Endothelial cell of umbilical vein (primary cell): ENCODE data around the gene MEGF11. TPM values are rescaled to one million over a fixed set of nuclear protein-coding genes. Genes with fewer than 3 reads are reported as not detected.

Experiments
- BruUV-seq: library from RNA; stranded (reverse); fragments of 400-500 nt; replicated peaks from 2 replicates; lab custom pipeline; 2021; lab: Mats Ljungman, UMichigan
- CTCF ChIA-PET: fragments of 300-600, 350-600 bp; sonication (Branson Sonifier 250); formaldehyde crosslinking; loops from one replicate; lab custom pipeline; 2021; ENCODE audit warnings: antibody characterized with exemption, inconsistent platforms; lab: Charles Lee
- POLR2A ChIA-PET: fragments of 300-600, 350-600 bp; sonication (Branson Sonifier 250); formaldehyde crosslinking; loops from one replicate; lab custom pipeline; 2021; ENCODE audit warnings: antibody characterized with exemption, inconsistent platforms; lab: Charles Lee
- DNase-seq: peaks from one replicate; pipeline ENCODE4 v3.0.0-alpha.2; 2011; ENCODE audit warnings: low read depth, low spot score
- FAIRE-seq: peaks from 2 replicates; lab custom pipeline; 2011; peaks lifted over from hg19 to GRCh38; lab: Jason Lieb, UNC
- H2AFZ ChIP-seq: 2 replicates; pipeline ENCODE4 v1.6.0; 2012; ENCODE audit warnings: low read depth, low read length, control low read depth, inconsistent platforms
- H3K27ac ChIP-seq: 2 replicates; pipeline ENCODE4 v1.5.1; 2011; ENCODE audit warnings: low read depth, mild to moderate bottlenecking, control low read depth, low read length, moderate library complexity; ENCODE audit not compliant: insufficient read depth
- H3K27me3 ChIP-seq, 2 experiments: 2 replicates each; pipeline versions ENCODE4 v1.6.0 to v1.6.1; 2011; ENCODE audit warnings: low read length in 2 of 2, mixed read lengths in 1 of 2; ENCODE audit not compliant: control insufficient read depth in 2 of 2, insufficient read depth in 2 of 2
- H3K36me3 ChIP-seq, 2 experiments: 2 replicates in 1 of 2; 3 replicates in 1 of 2; pipeline ENCODE4 v1.5.1; 2011; ENCODE audit warnings: low read length in 2 of 2, mild to moderate bottlenecking in 1 of 2, moderate library complexity in 1 of 2; ENCODE audit not compliant: control insufficient read depth in 2 of 2, insufficient read depth in 2 of 2; ENCODE audit errors: extremely low read depth in 1 of 2
- H3K4me1 ChIP-seq: 3 replicates; pipeline ENCODE4 v1.5.1; 2011; ENCODE audit warnings: mild to moderate bottlenecking, low read length; ENCODE audit not compliant: control insufficient read depth, insufficient read depth; ENCODE audit errors: extremely low read depth
- H3K4me2 ChIP-seq: 2 replicates; pipeline ENCODE4 v1.6.1; 2011; ENCODE audit warnings: low read length, control low read depth, mixed read lengths; ENCODE audit not compliant: insufficient read depth
- H3K4me3 ChIP-seq, 3 experiments: fragments of 200-600 bp in 1 of 3; sonication (generic), shearing (Covaris generic) in 1 of 3; replicated peaks in 1 of 3; 2 replicates each; pipeline ENCODE4 v1.5.1; 2011 to 2016; ENCODE audit warnings: control low read depth in 3 of 3, low read length in 3 of 3, mild to moderate bottlenecking in 2 of 3, inconsistent platforms in 1 of 3, low read depth in 1 of 3, moderate library complexity in 1 of 3; ENCODE audit not compliant: insufficient read depth in 1 of 3
- H3K79me2 ChIP-seq: 2 replicates; pipeline ENCODE4 v1.6.0; 2012; ENCODE audit warnings: low read length, inconsistent platforms; ENCODE audit not compliant: control insufficient read depth, insufficient read depth
- H3K9ac ChIP-seq: replicated peaks from 2 replicates; pipeline ENCODE3; 2011; ENCODE audit warnings: low read length, control low read depth; ENCODE audit not compliant: insufficient read depth; ENCODE audit errors: extremely low read depth
- H3K9me1 ChIP-seq: replicated peaks from 3 replicates; pipeline ENCODE4 v1.6.0; 2011; ENCODE audit warnings: mild to moderate bottlenecking, low read length; ENCODE audit not compliant: control insufficient read depth, insufficient read depth; ENCODE audit errors: extremely low read depth
- H3K9me3 ChIP-seq: replicated peaks from 2 replicates; pipeline ENCODE4 v1.5.1; 2012; ENCODE audit warnings: low read length, inconsistent platforms; ENCODE audit not compliant: control insufficient read depth, insufficient read depth
- H4K20me1 ChIP-seq: replicated peaks from 2 replicates; pipeline ENCODE3; 2011; ENCODE audit warnings: mild to moderate bottlenecking, low read length; ENCODE audit not compliant: control insufficient read depth, insufficient read depth; ENCODE audit errors: extremely low read depth
- EZH2 ChIP-seq: IDR thresholded peaks from 2 replicates; pipeline ENCODE4 v1.6.1; 2012; ENCODE audit warnings: borderline replicate concordance, low read depth, mild to moderate bottlenecking, moderate library complexity, low read length, inconsistent platforms; ENCODE audit not compliant: severe bottlenecking
- FOS ChIP-seq: IDR thresholded peaks from 2 replicates; pipeline ENCODE4 v1.6.1; 2011; ENCODE audit warnings: mild to moderate bottlenecking, low read length, moderate library complexity, borderline replicate concordance; ENCODE audit not compliant: insufficient read depth
- GATA2 ChIP-seq: IDR thresholded peaks from 2 replicates; pipeline ENCODE4 v1.7.0; 2011; ENCODE audit warnings: low read depth, mild to moderate bottlenecking, moderate library complexity, mixed read lengths, low read length; ENCODE audit not compliant: insufficient read length, insufficient read depth
- JUN ChIP-seq: IDR thresholded peaks from 2 replicates; pipeline ENCODE4 v1.6.1; 2011; ENCODE audit warnings: borderline replicate concordance, low read depth; ENCODE audit not compliant: insufficient read length, insufficient read depth
- MAX ChIP-seq: IDR thresholded peaks from 2 replicates; pipeline ENCODE4 v1.6.1; 2011; ENCODE audit not compliant: insufficient read depth, insufficient read length
- MYC ChIP-seq: IDR thresholded peaks from one replicate; pipeline ENCODE4 v1.6.1; 2011; ENCODE audit warnings: mild to moderate bottlenecking, low read depth, low read length
- POLR2A ChIP-seq: IDR thresholded peaks from 2 replicates; pipeline ENCODE4 v1.6.1; 2012; ENCODE audit warnings: low read depth, mild to moderate bottlenecking, control low read depth, low read length
- POLR2AphosphoS5 ChIP-seq: IDR thresholded peaks from 2 replicates; pipeline ENCODE4 v1.6.1; 2012; ENCODE audit warnings: low read depth, mild to moderate bottlenecking, control low read depth, low read length, moderate library complexity; ENCODE audit not compliant: insufficient read depth
- dilution Hi-C: fragments of 300-500 bp; cut with MboI; formaldehyde crosslinking; loops from one replicate; pipeline ENCODE4 v1.15.0; 2019; ENCODE audit warnings: low sequenced_read_pairs; ENCODE audit not compliant: extremely low pct_ligation_motif_present
- intact Hi-C: fragments of 100-400 bp; cut with micrococcal nuclease; formaldehyde crosslinking; loops from one replicate; pipeline ENCODE4 v1.10.0; 2022
- polyA plus RNA-seq, 4 experiments: library from polyadenylated mRNA; depleted of rRNA in 3 of 4; stranded (reverse) in 3 of 4; unstranded in 1 of 4; fragments of >200 nt; gene quantifications; 2 replicates each; pipeline versions ENCODE4 v1.2.1 to v1.2.3, GENCODE V29; 2011 to 2012; ENCODE audit warnings: missing spikeins in 1 of 4
- total RNA-seq: library from RNA; stranded (reverse); gene quantifications from 2 replicates; pipeline ENCODE4 v1.2.3, GENCODE V29; 2021
- TF ChIP-seq, protein P1 (sequence below), 2 donors: IDR thresholded peaks; 1 replicate in 1 of 2; 2 replicates in 1 of 2; pipeline ENCODE4 v1.5.1; 2011; ENCODE audit warnings: low read length in 2 of 2, mild to moderate bottlenecking in 2 of 2, moderate library complexity in 2 of 2, control low read depth in 1 of 2, inconsistent platforms in 1 of 2, low read depth in 1 of 2; ENCODE audit not compliant: insufficient read depth in 1 of 2; ENCODE audit errors: extremely low read depth in 1 of 2

The MEGF11 gene
- total and polyA plus RNA-seq, 2 donors (not counting 3 experiments of a cell fraction or from before 2014, with no cell fraction given) = not detected

- H3K27me3 ChIP-seq = no peaks in the 10 kb centered on the region
- H3K9ac ChIP-seq = no peak overlapping the region
- H3K9me3 ChIP-seq = no peaks in the 10 kb centered on the region
- dilution Hi-C loops (no loop called here), intact Hi-C loops (no loop called here)
- H3K4me2 ChIP-seq = no peak overlapping the region
- no peaks in the 10 kb centered on the region for H3K9me1 ChIP-seq
- FAIRE-seq = no peak
- no peaks in the 10 kb centered on the region for H3K36me3 ChIP-seq
- no TSS peak for BruUV-seq
- no peak overlapping the region for H2AFZ ChIP-seq
- H3K4me1 ChIP-seq = no peaks in the 10 kb centered on the region
- CTCF ChIA-PET = interaction anchor here (0.9 to 1.0 kb wide), 2 partner anchors 9 to 13 kb away, joined by 3 read pairs; no protein-coding TSS in a partner anchor
- H3K4me3 ChIP-seq = no peak overlapping the region
- no peak overlapping the region for H3K27ac ChIP-seq
- H4K20me1 ChIP-seq = no peaks in the 10 kb centered on the region
- no peak for DNase-seq
- H3K79me2 ChIP-seq = no peaks in the 10 kb centered on the region
- TF ChIP-seq, protein P1, sequence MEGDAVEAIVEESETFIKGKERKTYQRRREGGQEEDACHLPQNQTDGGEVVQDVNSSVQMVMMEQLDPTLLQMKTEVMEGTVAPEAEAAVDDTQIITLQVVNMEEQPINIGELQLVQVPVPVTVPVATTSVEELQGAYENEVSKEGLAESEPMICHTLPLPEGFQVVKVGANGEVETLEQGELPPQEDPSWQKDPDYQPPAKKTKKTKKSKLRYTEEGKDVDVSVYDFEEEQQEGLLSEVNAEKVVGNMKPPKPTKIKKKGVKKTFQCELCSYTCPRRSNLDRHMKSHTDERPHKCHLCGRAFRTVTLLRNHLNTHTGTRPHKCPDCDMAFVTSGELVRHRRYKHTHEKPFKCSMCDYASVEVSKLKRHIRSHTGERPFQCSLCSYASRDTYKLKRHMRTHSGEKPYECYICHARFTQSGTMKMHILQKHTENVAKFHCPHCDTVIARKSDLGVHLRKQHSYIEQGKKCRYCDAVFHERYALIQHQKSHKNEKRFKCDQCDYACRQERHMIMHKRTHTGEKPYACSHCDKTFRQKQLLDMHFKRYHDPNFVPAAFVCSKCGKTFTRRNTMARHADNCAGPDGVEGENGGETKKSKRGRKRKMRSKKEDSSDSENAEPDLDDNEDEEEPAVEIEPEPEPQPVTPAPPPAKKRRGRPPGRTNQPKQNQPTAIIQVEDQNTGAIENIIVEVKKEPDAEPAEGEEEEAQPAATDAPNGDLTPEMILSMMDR (IDR thresholded peaks at IDR 0.05; ENCODE audit: extremely low read depth in 1 of 2, insufficient read depth in 1 of 2, low read depth in 1 of 2, low read length in 2 of 2) = no peak
- no peak for TF ChIP-seq POLR2AphosphoS5
- no peak for TF ChIP-seq EZH2
- no peak for TF ChIP-seq FOS
- TF ChIP-seq GATA2 = no peak
- TF ChIP-seq POLR2A = no peak
- TF ChIP-seq JUN = no peak
- TF ChIP-seq MAX = no peak
- no peak for TF ChIP-seq MYC
- POLR2A ChIA-PET = no interaction called here
Measured at GRCh38 chr15:66157507-66157906, 96.0 kb downstream of the MEGF11 start.
